CD4-positive, alpha-beta T cell treated with Interleukin-4 for 4 hours (primary cell): ENCODE measurements around the gene FAF1.

Experiments used
- DNase-seq: peaks from one replicate; pipeline ENCODE4 v3.0.0-alpha.2; 2020

The FAF1 gene

GRCh38 chr1:50422675-50422945 is 537.5 kb downstream of the FAF1 start:
- DNase-seq: no peak

GRCh38 chr1:50421768-50422674 is 538.0 kb downstream of the FAF1 start:
- DNase-seq: no peak

- no peak for DNase-seq
Measured at GRCh38 chr1:50421366-50421748, 538.7 kb downstream of the FAF1 start.

- DNase-seq: no peak
Measured at GRCh38 chr1:50420689-50421365, 539.2 kb downstream of the FAF1 start.

- DNase-seq: no peak
Measured at GRCh38 chr1:50419907-50420677, 540.0 kb downstream of the FAF1 start.

GRCh38 chr1:50419192-50419906 is 540.7 kb downstream of the FAF1 start:
- DNase-seq: no peak

- no peak for DNase-seq
Measured at GRCh38 chr1:50418600-50419109, 541.4 kb downstream of the FAF1 start.

GRCh38 chr1:50417946-50418599 is 542.0 kb downstream of the FAF1 start:
- DNase-seq: no peak

GRCh38 chr1:50417507-50417906 is 542.6 kb downstream of the FAF1 start:
- no peak for DNase-seq

GRCh38 chr1:50416553-50417453 is 543.3 kb downstream of the FAF1 start:
- DNase-seq: no peak

GRCh38 chr1:50416150-50416527 is 543.9 kb downstream of the FAF1 start:
- DNase-seq: no peak

GRCh38 chr1:50415235-50416149 is 544.6 kb downstream of the FAF1 start:
- no peak for DNase-seq

- no peak for DNase-seq
Measured at GRCh38 chr1:50414853-50415234, 545.2 kb downstream of the FAF1 start.

- DNase-seq: no peak
Measured at GRCh38 chr1:50412813-50413476, 547.1 kb downstream of the FAF1 start.

- DNase-seq: no peak
Measured at GRCh38 chr1:50405814-50406213, 554.3 kb downstream of the FAF1 start.

GRCh38 chr1:50393522-50394120 is 566.4 kb downstream of the FAF1 start:
- DNase-seq: no peak
